ENCODE results near the gene KMO. TPM values are rescaled to one million over a fixed set of nuclear protein-coding genes. Genes with fewer than 3 reads are reported as not detected.

The KMO gene
- total RNA-seq, 1 donor from 2014 or later: 4.7 TPM

- Histone ChIP-seq H3K4me1 (no peaks in the 10 kb centered on the region), H3K4me3 (no peak overlapping the region), H3K9me3 (no peaks in the 10 kb centered on the region), H3K27ac (peak overlapping the region; percentile 66), H3K27me3 (no peaks in the 10 kb centered on the region), H3K36me3 (no peaks in the 10 kb centered on the region)
- DNase-seq (ENCODE audit: extremely low spot score in 2 of 2): no peak
- TF ChIP-seq POLR2A (IDR thresholded peaks at IDR 0.05) (no peak), POLR2AphosphoS5 (IDR thresholded peaks at IDR 0.05; ENCODE audit: insufficient read depth in 1 of 2, low read depth in 1 of 2) (peak in 1 of 2 donors; percentile 46), CTCF (IDR thresholded peaks at IDR 0.05) (no peak)
- intact Hi-C loops (cut with DNase I): loop anchor here (10.0 kb wide), 1 partner anchor 232 kb away; the partner anchor contains the start of gene EXO1
Measured at GRCh38 chr1:241612533-241613477, 80.6 kb downstream of the KMO start.

- no peaks in the 10 kb centered on the region for H3K36me3 ChIP-seq
- no peaks in the 10 kb centered on the region for H3K27me3 ChIP-seq
- H3K4me3 ChIP-seq: no peak overlapping the region
- intact Hi-C loops (cut with DNase I): loop anchor here (10.0 kb wide), 1 partner anchor 231 kb away; the partner anchor contains the start of gene EXO1
- no peaks in the 10 kb centered on the region for H3K4me1 ChIP-seq
- H3K9me3 ChIP-seq: no peaks in the 10 kb centered on the region
- TF ChIP-seq POLR2A (IDR thresholded peaks at IDR 0.05) (no peak), POLR2AphosphoS5 (IDR thresholded peaks at IDR 0.05; ENCODE audit: insufficient read depth in 1 of 2, low read depth in 1 of 2) (no peak), CTCF (IDR thresholded peaks at IDR 0.05) (no peak)
- no peak overlapping the region for H3K27ac ChIP-seq
- no peak for DNase-seq (ENCODE audit: extremely low spot score in 2 of 2)
Measured at GRCh38 chr1:241614144-241614543, 82.0 kb downstream of the KMO start.

GRCh38 chr1:241614572-241614971 is 82.4 kb downstream of the KMO start:
- H3K27me3 ChIP-seq: no peaks in the 10 kb centered on the region
- no peaks in the 10 kb centered on the region for H3K4me1 ChIP-seq
- H3K36me3 ChIP-seq: no peaks in the 10 kb centered on the region
- TF ChIP-seq POLR2A (IDR thresholded peaks at IDR 0.05) (no peak), POLR2AphosphoS5 (IDR thresholded peaks at IDR 0.05; ENCODE audit: insufficient read depth in 1 of 2, low read depth in 1 of 2) (no peak)
- intact Hi-C loops (cut with DNase I): loop anchor here (10.0 kb wide), 1 partner anchor 230 kb away; the partner anchor contains the start of gene EXO1
- H3K4me3 ChIP-seq: no peak overlapping the region
- no peaks in the 10 kb centered on the region for H3K9me3 ChIP-seq
- DNase-seq (ENCODE audit: extremely low spot score in 2 of 2): no peak
- no peak overlapping the region for H3K27ac ChIP-seq

- TF ChIP-seq POLR2AphosphoS5 (IDR thresholded peaks at IDR 0.05; ENCODE audit: insufficient read depth in 1 of 2, low read depth in 1 of 2): no peak
- no peak for TF ChIP-seq POLR2A (IDR thresholded peaks at IDR 0.05)
- TF ChIP-seq CTCF (IDR thresholded peaks at IDR 0.05): no peak
- Histone ChIP-seq H3K4me3 (no peak overlapping the region), H3K36me3 (no peaks in the 10 kb centered on the region), H3K4me1 (no peaks in the 10 kb centered on the region), H3K27me3 (no peaks in the 10 kb centered on the region), H3K27ac (no peak overlapping the region), H3K9me3 (no peaks in the 10 kb centered on the region)
- intact Hi-C loops (cut with DNase I): loop anchor here (10.0 kb wide), 1 partner anchor 229 kb away; the partner anchor contains the start of gene EXO1
- no peak for DNase-seq (ENCODE audit: extremely low spot score in 2 of 2)
Measured at GRCh38 chr1:241615043-241615974, 83.1 kb downstream of the KMO start.

- intact Hi-C loops (cut with DNase I): loop anchor here (10.0 kb wide), 1 partner anchor 227 kb away; the partner anchor contains the start of gene EXO1
- Histone ChIP-seq H3K4me1 (no peaks in the 10 kb centered on the region), H3K36me3 (no peaks in the 10 kb centered on the region), H3K27ac (no peak overlapping the region), H3K4me3 (no peak overlapping the region), H3K27me3 (no peaks in the 10 kb centered on the region), H3K9me3 (no peaks in the 10 kb centered on the region)
- DNase-seq (ENCODE audit: extremely low spot score in 2 of 2): no peak
- TF ChIP-seq CTCF (IDR thresholded peaks at IDR 0.05): no peak
- TF ChIP-seq POLR2A (IDR thresholded peaks at IDR 0.05): no peak
- no peak for TF ChIP-seq POLR2AphosphoS5 (IDR thresholded peaks at IDR 0.05; ENCODE audit: insufficient read depth in 1 of 2, low read depth in 1 of 2)
Measured at GRCh38 chr1:241617426-241617825, 85.2 kb downstream of the KMO start.
